ENCODE measurements around the gene SPTBN4.

SPTBN4 gene

DNA sequence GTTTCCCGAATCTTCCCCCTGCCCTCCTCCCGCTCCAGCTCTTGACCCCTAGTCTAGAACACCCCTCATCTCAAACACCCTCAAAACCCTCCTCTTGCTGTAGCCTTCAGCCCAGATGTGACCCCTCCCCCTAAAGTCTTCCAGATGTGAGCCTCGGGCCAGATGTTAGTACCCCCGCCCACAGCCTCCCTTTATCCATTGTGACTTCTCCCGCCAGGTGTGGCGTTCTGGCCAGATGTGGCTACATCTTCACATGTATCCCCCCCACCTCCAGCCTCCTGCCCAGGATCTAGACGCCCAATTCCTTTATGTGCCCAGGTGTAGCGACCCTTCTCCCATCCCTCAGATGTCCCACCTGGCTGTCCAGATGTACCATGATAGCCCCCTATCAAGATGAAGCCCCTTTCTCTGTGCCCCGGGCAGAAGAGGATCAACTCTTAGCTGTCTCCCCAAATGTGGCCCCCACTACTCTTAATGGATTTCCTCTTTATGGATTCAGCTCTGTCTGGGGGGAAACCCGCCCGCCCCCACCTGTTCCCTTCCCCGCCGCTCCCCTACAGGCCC is 133.9 kb downstream of the SPTBN4 start:
- DNase-seq (ENCODE audit: low spot score) (no peak), FAIRE-seq (no peak)

DNA sequence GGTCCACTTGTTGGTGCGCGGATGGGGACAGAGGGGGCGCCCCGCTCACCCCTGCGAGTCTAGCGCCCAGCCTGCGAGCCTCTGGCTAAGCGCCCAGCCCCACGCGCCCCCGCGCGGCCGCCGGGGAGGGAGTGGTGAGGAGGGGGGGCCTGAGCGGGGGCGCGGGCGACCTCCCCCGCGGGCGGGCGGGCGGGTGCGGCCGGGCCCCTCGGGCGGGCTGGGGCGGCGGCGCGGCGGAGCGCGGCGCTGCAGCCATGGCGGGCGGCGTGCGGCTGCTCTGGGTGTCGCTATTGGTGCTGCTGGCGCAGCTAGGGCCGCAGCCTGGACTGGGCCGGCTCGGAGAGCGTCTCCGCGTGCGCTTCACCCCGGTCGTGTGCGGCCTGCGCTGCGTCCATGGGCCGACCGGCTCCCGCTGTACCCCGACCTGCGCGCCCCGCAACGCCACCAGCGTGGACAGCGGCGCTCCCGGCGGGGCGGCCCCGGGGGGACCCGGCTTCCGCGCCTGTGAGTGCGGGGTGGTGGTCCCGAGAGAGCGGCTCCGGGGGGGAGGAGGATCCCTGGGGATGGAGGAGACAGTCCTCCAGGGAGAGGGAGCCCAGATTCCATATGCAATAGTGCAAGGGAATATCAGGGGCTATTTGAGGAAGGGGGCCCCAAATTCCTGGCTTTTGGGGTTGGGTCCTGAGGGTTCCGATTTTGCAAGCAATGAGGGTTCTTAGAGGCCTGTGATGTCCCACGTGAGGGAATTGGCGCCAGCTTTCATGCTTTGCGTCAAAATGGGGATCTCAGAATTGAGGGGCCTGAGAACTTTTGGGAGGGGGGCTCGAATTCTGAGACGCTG is 134.6 kb downstream of the SPTBN4 start, which contains the start of gene LTBP4:
Gene LTBP4 (plus strand): TSS at position 236 of the 841 bp plus-strand sequence. CDS start 19 bp downstream, at position 255.
- DNase-seq (ENCODE audit: low spot score) (no peak), FAIRE-seq (no peak)

DNA sequence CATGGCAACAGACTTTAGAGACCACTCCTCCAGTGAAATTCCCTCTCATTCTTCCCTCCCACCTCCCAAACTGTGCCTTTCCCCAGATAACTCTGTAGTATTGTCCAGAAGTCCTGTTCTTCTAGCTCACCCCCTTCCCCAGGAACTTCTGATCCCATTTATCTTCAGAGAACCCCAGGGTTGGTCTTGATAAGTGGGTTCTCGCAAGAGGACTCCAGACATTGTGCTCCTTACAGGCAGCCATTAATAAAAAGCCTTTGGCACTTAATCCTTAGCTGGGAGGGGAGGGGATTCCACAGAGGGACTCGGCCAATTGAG is 136.2 kb downstream of the SPTBN4 start:
- no peak for FAIRE-seq
- DNase-seq (ENCODE audit: low spot score): no peak

- peak; percentile 62 for DNase-seq (ENCODE audit: low spot score)
- no peak for FAIRE-seq
Observed at GRCh38 chr19:40603389-40604170, 136.8 kb downstream of the SPTBN4 start.

GRCh38 chr19:40604171-40604646 is 137.4 kb downstream of the SPTBN4 start:
- FAIRE-seq: no peak
- no peak for DNase-seq (ENCODE audit: low spot score)

DNA sequence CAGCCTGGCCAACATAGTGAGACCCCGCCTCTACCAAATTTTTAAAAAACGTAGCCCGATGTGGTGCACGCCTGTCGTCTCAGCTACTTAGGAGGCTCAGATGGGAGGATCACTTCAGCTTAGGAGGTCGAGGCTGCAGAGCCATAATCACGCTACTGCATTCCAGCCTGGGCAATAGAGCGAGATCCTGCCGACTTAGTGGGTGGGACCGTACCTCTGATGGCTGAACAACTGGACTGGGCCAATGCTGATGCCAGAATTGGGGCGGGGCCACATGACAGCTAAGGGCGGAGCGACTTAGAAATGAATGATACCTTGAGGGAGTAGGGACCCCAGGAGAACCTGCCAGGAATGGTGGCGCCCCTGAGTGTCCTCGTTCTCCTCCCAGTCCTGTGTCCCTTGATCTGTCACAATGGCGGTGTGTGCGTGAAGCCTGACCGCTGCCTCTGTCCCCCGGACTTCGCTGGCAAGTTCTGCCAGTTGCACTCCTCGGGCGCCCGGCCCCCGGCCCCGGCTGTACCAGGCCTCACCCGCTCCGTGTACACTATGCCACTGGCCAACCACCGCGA is 137.9 kb downstream of the SPTBN4 start:
- DNase-seq (ENCODE audit: low spot score) (no peak), FAIRE-seq (no peak)

GRCh38 chr19:40605216-40605971 is 138.6 kb downstream of the SPTBN4 start:
- FAIRE-seq (no peak), DNase-seq (ENCODE audit: low spot score) (peak; percentile 50)

GRCh38 chr19:40607311-40608239 is 140.8 kb downstream of the SPTBN4 start:
- FAIRE-seq (no peak), DNase-seq (ENCODE audit: low spot score) (no peak)

DNA sequence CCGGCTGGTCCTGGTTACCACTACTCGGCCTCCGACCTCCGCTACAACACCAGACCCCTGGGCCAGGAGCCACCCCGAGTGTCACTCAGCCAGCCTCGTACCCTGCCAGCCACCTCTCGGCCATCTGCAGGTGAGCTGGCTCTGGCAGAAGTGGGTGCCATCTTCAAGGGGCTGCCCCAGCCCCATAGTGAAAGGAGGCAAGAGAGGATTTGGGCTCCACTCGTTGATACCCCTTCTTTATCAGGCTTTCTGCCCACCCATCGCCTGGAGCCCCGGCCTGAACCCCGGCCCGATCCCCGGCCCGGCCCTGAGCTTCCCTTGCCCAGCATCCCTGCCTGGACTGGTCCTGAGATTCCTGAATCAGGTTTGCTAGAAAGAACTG is 141.4 kb downstream of the SPTBN4 start:
- FAIRE-seq (no peak), DNase-seq (ENCODE audit: low spot score) (no peak)

- FAIRE-seq: no peak
- no peak for DNase-seq (ENCODE audit: low spot score)
Observed at GRCh38 chr19:40608957-40609356, 142.2 kb downstream of the SPTBN4 start.

DNA sequence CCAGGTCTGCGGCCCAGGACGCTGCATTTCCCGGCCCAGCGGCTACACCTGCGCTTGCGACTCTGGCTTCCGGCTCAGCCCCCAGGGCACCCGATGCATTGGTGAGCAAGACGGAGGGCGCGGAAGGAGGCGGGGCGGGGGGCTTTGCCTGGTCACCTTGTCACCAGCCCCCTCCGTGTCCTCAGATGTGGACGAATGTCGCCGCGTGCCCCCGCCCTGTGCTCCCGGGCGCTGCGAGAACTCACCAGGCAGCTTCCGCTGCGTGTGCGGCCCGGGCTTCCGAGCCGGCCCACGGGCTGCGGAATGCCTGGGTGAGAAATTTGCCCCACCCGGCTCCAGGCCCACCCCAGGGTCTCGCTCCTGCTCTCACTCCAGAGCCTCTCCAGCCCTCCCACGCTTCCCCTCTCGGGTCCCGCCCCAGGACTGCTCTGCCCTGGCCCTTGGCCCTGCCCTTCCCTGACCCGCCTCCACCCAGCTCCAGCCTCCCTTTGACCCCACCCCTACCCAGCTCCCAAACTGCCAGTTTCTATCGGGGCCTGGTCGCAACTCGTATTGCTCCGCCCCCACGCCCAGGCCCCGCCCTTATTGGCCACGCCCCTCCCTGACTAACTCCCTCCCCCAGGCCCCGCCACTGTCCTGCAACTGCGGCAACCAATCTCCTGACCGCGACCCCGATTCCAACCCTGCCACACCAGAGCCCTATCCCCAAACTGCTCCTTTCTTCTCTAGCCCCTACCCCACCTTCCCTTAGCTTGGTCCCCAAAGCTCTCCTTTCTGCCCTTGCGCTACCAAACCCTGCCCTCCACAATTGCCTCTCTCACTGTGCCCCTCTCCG is 143.0 kb downstream of the SPTBN4 start:
- FAIRE-seq (no peak), DNase-seq (ENCODE audit: low spot score) (no peak)

DNA sequence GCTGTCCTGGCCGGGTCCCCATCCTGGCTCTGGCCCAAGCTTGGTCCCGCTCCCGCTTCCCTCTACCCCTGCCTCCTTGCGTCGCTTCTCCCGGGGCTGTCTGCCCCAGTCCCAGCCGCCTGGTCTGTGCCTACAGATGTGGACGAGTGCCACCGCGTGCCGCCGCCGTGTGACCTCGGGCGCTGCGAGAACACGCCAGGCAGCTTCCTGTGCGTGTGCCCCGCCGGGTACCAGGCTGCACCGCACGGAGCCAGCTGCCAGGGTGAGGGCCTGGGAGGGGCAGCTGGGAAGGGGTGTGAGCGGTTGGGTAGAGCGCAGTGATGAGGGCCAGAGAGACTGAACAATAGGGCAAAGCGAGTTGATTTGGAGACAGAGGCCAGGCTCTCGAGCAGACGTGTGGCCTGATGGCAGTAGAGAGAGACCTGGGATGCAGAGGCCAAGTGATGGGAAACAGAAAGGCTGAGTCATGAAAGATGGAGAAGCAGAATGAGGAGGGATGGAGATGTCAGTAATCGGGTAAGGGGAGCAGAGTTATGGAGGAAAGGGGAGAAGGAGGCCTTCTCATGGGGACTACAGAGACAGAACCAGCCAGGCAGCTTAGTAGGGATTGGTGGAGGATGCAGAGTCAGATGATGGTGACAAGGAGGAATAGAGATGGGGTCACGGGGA is 143.7 kb downstream of the SPTBN4 start:
- DNase-seq (ENCODE audit: low spot score) (no peak), FAIRE-seq (no peak)

- DNase-seq (ENCODE audit: low spot score) (no peak), FAIRE-seq (no peak)
Observed at GRCh38 chr19:40611096-40611495, 144.3 kb downstream of the SPTBN4 start.

DNA sequence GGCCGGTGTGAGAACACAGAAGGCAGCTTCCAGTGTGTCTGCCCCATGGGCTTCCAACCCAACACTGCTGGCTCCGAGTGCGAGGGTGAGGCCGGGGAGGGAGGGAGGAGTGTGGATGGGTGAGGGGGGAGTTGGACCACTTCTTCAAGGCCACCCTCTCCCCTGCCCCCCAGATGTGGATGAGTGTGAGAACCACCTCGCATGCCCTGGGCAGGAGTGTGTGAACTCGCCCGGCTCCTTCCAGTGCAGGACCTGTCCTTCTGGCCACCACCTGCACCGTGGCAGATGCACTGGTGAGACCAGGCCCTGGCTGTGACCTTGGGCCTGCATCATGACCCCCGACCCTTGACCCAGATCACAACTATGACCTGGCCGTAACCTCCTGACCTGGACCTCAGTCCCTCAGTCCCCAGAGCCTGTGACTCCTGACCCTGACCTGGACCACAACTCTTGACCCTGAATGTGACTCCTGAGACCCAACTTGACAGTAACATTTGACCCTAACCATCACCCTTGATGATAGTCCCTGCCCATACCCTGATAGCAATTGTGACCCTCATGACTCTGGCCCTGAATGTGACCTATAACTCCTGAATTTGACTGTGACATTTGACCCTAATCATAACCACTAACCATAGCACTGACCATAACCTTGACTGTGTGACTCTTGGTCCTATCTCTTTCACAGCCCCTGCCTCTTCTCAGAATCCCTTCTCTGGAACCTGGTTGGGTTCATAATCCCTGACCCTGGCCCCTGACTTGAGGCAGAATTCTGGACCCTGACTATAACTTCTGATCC is 145.3 kb downstream of the SPTBN4 start:
- DNase-seq (ENCODE audit: low spot score) (no peak), FAIRE-seq (no peak)

DNA sequence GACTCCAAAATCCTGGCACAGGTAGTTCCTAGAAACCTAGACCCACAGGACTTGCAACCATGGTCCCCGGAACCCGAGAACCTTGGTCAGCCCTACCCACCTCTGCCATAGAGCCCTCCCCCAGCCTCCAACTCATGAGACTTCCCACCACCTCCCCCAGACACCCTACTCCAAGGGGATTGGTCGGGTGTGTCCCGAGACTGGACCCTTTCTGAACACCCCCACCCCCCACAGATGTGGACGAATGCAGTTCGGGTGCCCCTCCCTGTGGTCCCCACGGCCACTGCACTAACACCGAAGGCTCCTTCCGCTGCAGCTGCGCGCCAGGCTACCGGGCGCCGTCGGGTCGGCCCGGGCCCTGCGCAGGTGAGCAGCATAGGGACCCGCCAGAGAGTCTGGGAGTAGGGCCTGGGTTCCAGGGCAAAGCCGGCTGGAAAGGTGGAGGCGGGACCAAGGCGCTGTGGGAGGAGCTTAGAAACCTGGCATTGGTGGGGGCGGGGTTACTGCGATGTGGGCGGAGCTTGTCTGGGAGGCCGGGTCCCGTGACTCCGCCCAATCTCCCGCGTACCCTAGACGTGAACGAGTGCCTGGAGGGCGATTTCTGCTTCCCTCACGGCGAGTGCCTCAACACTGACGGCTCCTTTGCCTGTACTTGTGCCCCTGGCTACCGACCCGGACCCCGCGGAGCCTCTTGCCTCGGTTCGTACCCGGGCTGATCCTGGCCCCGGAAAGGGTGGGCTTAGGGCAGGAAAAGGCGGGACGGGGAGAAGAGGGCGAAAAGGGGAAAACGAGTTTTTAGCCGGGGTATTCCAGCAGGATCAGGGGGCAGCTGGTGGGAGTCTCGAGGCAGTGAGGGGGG is 146.3 kb downstream of the SPTBN4 start:
- DNase-seq (ENCODE audit: low spot score) (no peak), FAIRE-seq (no peak)

GRCh38 chr19:40613690-40614621 is 147.2 kb downstream of the SPTBN4 start:
- FAIRE-seq (no peak), DNase-seq (ENCODE audit: low spot score) (no peak)

All from RCC 7860 (cell line).